SK-N-SH treated with all-trans-retinoic acid at 6 μM for 48 hours (cell line): ENCODE measurements around the gene PKNOX2.

Experiments
- ARNTL ChIP-seq: fragments of 450-650 bp; formaldehyde crosslinking; IDR thresholded peaks from 2 replicates; pipeline ENCODE4 v1.5.0; 2020; ENCODE audit warnings: low read depth, mild to moderate bottlenecking, moderate library complexity, borderline replicate concordance
- ESRRG ChIP-seq: fragments of 250-450 bp; sonication (Bioruptor Pico); IDR thresholded peaks from 2 replicates; pipeline ENCODE4 v1.6.1; 2021; ENCODE audit warnings: mild to moderate bottlenecking
- GLIS3 ChIP-seq: fragments of 250-450 bp; sonication (Bioruptor Pico); IDR thresholded peaks from 2 replicates; pipeline ENCODE4 v1.5.0; 2020; ENCODE audit warnings: mild to moderate bottlenecking, moderate library complexity
- ISL1 ChIP-seq: fragments of 250-450 bp; sonication (Bioruptor Pico); IDR thresholded peaks from 2 replicates; pipeline ENCODE4 v2.1.2; 2022; ENCODE audit warnings: mild to moderate bottlenecking, moderate library complexity
- OSR1 ChIP-seq: fragments of 250-450 bp; sonication (Bioruptor Pico); IDR thresholded peaks from 2 replicates; pipeline ENCODE4 v1.8.0; 2022; ENCODE audit warnings: moderate library complexity, mild to moderate bottlenecking, inconsistent platforms
- PATZ1 ChIP-seq: fragments of 250-450 bp; sonication (Bioruptor Pico); IDR thresholded peaks from 2 replicates; pipeline ENCODE4 v1.8.0; 2020; ENCODE audit warnings: mild to moderate bottlenecking, moderate library complexity, borderline replicate concordance
- PPARA ChIP-seq: fragments of 250-450 bp; sonication (Bioruptor Pico); IDR thresholded peaks from 2 replicates; pipeline ENCODE4 v1.5.0; 2020; ENCODE audit warnings: mild to moderate bottlenecking, borderline replicate concordance
- RARB ChIP-seq: fragments of 250-450 bp; sonication (Bioruptor Pico); IDR thresholded peaks from 2 replicates; pipeline ENCODE4 v1.8.0; 2021; ENCODE audit warnings: mild to moderate bottlenecking, moderate library complexity
- ZNF565 ChIP-seq: fragments of 450-650 bp; formaldehyde crosslinking; conservative IDR thresholded peaks from 2 replicates; pipeline ENCODE4 v1.5.0; 2020; ENCODE audit warnings: low read depth, mild to moderate bottlenecking, moderate library complexity

- TF ChIP-seq RARB (no peak), OSR1 (CRISPR knock-in tag) (no peak), PATZ1 (no peak), GLIS3 (CRISPR knock-in tag) (no peak), PPARA (CRISPR knock-in tag) (no peak), ISL1 (CRISPR knock-in tag) (no peak), ESRRG (CRISPR knock-in tag) (no peak), ZNF565 (no peak), ARNTL (CRISPR knock-in tag) (no peak)
Observed at GRCh38 chr11:125468852-125469251, 304.3 kb downstream of the PKNOX2 start.
